ENCODE data around the gene SORCS3.

Gene SORCS3

GRCh38 chr10:104924101-104924795 lies 283.2 kb downstream of the SORCS3 start:
- DNase-seq: no peak

DNA sequence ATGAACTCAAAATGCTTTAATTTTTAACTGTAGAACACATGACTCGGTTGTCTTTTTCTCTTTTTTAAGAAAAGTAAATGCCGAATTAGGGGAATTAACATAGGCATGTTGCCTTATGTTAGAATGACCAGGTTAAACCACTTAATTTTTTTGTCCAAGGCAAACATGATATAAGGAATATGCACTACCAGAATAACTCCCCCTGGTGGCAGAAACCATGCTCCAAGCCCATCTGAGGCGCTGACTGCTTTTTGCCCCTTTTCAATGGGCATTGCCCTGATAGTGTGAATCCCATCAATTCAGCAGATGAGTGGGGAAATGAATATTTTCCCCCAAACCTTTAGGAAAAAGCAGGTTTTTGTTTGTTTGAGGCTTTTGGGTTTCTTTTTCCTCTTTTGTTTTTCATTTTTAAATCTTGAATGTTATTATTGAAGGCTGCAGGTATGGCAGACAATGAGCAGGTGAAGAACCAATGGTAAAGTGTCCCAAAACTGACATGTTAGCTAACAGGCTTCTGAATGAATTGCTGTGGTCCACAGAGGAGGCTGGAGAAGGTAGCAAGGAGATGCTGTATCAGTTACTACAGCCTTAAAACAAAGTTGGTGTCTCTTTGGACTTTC lies 284.3 kb downstream of the SORCS3 start:
- peak in 1 of 2 experiments; percentile 1 for DNase-seq

- no peak for DNase-seq
Measured at GRCh38 chr10:104928734-104929133, 287.6 kb downstream of the SORCS3 start.

- DNase-seq: no peak
Measured at GRCh38 chr10:104931612-104932134, 290.6 kb downstream of the SORCS3 start.

DNA sequence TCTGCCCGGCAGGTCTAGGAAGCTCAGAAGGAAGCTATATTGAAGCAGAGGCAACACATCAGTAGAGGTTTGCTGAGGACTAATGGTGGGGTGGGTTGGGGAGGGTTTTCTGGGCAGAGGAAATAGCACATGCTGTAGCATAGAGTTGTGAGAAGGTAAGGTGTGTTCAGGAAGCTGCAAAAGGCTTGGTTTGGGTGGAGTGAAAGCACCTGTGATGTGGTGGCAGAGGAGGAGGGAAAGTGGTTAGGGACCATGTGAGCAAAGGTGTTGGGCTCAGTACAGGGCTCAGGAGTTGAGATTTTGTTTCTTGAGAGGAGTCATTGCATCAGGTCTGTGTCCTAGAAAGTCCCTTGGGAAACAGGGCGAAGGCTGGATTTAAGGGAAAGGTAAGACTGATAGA lies 294.6 kb downstream of the SORCS3 start:
- no peak for DNase-seq

DNA sequence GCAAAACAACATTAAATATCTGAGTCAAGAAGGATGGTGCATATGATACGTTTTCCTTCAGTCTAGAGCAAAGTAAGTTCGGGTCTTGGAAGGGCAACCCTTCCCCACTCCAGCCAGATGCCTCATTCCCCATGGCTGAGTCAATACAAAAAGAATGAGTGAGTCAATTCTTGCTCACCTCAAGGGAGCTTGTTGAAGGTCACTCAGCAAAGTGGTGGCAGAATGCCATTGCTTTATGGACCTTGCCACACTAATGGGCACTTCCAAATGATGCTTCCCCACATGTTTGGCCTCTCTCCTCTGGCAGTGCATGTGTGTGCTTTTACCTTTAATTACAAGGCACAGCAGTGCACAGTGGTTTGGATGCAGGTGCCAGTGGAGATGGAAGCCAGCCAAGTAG lies 296.5 kb downstream of the SORCS3 start:
- no peak for DNase-seq

GRCh38 chr10:104938031-104938430 lies 296.9 kb downstream of the SORCS3 start:
- DNase-seq: no peak

- no peak for DNase-seq
Measured at GRCh38 chr10:104941662-104942061, 300.6 kb downstream of the SORCS3 start.

DNA sequence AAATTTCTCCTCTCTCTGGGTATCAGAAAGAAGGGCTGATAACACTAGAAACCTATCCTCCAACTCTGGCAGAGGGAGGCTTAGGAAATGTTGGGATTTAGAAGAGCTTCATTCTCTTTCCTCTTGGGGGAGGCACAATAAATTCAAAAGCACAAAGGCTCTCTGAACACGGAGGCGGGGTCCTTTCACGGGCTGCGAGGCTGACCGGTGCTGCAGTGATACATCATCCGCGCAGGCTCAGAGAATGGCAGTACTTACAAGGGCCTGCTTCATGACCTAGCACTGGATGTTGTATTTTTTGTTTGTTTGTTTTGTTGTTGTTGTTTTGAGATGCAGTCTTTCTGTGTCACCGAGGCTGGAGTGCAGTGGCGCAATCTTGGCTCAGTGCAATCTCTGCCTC lies 306.2 kb downstream of the SORCS3 start:
- DNase-seq: no peak

- DNase-seq: no peak
Measured at GRCh38 chr10:104957178-104957841, 316.2 kb downstream of the SORCS3 start.

- DNase-seq: no peak
Measured at GRCh38 chr10:104966563-104967297, 325.6 kb downstream of the SORCS3 start.

- no peak for DNase-seq
Measured at GRCh38 chr10:104980368-104980767, 339.3 kb downstream of the SORCS3 start.

GRCh38 chr10:104981995-104982394 lies 340.9 kb downstream of the SORCS3 start:
- no peak for DNase-seq

- no peak for DNase-seq
Measured at GRCh38 chr10:104988686-104989085, 347.6 kb downstream of the SORCS3 start.

DNA sequence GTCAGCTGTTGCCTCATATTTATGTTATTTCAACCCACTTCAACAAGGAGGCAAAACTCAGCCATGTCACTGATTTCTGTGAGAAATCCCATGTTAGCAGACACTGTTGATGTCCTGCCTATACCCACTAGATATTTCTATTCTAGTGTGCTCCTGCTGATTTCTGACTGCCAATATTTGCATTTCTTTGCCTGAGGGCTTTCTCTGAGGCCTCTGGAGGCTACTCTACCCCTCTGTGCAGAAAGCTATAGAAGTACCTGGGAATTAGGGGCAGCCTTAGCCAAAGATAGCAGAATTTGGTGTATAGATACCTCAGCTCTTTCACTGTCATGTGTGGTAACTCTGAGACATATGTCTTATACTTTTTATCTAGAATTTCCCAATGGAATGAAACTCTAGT lies 348.8 kb downstream of the SORCS3 start:
- DNase-seq: no peak

GRCh38 chr10:104993085-104993484 lies 352.0 kb downstream of the SORCS3 start:
- DNase-seq: no peak

DNA sequence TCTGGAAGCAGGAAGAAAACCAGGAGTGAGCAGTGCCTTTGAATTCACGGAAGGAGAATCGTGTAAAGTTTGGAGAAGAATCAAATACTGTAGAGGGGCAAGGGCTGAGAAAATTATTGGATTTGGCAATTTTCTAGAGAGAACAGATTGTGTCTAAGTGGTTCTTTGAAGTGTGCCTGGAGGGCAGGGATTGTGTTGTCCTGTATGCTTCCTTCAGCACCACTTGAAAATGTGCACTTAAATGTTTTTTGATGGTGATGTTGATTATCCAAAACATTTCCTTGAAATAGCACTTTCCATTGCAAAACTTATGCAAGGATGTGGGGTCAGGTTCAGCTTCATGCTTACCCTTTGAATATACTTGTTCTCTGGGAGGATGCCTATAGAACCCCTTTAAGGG lies 360.2 kb downstream of the SORCS3 start:
- no peak for DNase-seq

GRCh38 chr10:105010411-105011121 lies 369.5 kb downstream of the SORCS3 start:
- DNase-seq: no peak

DNA sequence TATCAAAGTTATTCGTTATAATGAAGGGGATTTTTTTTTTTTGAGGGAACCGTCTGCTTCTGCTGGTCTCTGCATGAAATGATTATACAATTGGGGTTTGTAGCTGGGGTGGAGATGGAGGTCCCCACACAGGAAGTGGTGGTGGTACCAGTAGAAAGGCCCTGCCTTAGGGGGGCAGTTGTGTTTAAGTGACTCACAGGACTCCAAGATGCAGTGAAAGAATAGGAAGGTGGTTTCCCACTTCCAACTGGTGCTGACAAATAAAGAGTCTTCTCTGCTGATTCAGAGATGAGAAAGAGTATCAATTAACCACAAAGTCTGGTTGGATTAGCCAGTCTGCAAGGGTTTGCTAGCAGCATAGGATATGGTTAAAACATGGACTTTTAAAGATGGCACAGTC lies 376.0 kb downstream of the SORCS3 start:
- DNase-seq: no peak

GRCh38 chr10:105017691-105018090 lies 376.6 kb downstream of the SORCS3 start:
- no peak for DNase-seq

DNA sequence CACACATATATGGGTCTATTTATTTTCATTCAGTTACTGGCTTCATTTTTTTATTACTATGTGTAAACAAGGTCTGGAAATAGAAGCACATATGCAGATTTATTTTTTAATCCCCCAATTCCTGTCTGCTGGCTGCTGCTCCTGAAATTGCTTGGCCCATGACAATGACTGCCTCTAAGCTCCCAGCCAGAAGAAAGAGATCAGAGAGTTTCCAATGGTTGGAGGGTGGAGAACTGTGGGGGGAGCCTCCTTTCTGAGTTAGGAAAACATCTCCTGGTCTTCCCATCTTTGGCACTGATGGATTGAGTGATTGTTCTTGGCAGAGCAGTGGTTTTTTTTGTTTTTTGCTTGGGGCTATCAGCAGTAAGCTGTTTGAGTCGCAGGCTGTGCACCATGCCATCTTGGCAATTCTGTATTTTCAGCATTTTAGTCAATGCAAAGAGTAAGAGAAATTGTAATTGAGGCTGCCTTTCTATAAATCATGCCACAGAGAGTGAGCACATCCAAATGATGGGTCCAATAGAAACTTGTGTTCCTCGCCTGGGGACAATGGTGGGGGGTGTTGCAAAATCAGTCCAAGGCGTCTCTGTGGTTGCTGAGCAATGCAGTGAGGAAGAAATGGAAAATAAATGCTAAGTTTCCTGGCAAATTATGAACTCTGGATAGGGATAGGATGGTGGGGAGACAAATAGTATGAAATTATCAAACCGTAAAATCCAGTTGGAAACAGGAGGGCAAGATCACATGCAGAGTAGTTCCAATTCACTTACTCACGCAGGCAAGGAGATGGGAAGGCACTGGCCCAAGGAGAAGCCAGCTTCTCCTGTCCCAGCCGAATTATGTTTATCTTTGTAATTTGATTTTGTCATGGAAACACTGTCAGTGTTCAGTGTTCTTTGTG lies 382.4 kb downstream of the SORCS3 start:
- DNase-seq: no peak

- DNase-seq: no peak
Measured at GRCh38 chr10:105024184-105024583, 383.1 kb downstream of the SORCS3 start.
